Astrocyte of the spinal cord (primary cell): ENCODE results near the gene PRSS22.

Experiments
- DNase-seq: peaks from one replicate; pipeline ENCODE4 v3.0.0; 2011; ENCODE audit warnings: low read depth, low spot score
- H3K4me3 ChIP-seq: 2 replicates; pipeline ENCODE4 v1.5.1; 2011; ENCODE audit warnings: low read depth, mild to moderate bottlenecking, low read length, moderate library complexity
- in situ Hi-C: cut with HindIII; loops from 2 replicates; pipeline ENCODE4 v1.10.0; 2017; ENCODE audit warnings: low sequenced_read_pairs
- TF ChIP-seq, protein P1 (sequence below): IDR thresholded peaks from 2 replicates; pipeline ENCODE4 v1.5.1; 2012; ENCODE audit warnings: low read depth, mild to moderate bottlenecking, low read length, inconsistent platforms

PRSS22 gene

DNA sequence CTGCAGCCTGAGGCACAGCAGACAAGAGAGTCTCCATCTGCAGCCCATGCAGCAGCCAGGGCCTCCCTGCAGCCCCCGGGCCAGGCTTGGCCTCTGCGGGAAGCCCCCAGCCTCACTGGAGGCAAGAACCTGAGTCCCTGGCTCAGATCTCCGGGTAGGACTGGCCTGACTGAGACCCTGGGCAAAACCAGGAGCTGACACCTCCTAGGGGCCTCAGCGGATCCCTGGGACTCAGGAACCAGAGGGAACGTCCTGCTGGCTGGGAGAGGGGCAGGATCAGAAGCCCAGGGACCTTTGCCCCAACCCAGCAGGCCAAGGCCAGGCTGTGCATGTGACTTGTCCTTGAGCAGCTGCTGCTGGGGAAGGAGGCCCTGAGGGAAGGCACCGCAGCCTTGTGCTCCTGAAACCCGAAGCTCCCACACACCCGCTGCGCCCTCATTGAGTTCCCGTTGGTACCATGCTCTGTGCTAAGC is 42.6 kb downstream of the PRSS22 start:
- no peak overlapping the region for H3K4me3 ChIP-seq
- DNase-seq, result no peak
- in situ Hi-C loops, result no loop called here
- TF ChIP-seq, protein P1, sequence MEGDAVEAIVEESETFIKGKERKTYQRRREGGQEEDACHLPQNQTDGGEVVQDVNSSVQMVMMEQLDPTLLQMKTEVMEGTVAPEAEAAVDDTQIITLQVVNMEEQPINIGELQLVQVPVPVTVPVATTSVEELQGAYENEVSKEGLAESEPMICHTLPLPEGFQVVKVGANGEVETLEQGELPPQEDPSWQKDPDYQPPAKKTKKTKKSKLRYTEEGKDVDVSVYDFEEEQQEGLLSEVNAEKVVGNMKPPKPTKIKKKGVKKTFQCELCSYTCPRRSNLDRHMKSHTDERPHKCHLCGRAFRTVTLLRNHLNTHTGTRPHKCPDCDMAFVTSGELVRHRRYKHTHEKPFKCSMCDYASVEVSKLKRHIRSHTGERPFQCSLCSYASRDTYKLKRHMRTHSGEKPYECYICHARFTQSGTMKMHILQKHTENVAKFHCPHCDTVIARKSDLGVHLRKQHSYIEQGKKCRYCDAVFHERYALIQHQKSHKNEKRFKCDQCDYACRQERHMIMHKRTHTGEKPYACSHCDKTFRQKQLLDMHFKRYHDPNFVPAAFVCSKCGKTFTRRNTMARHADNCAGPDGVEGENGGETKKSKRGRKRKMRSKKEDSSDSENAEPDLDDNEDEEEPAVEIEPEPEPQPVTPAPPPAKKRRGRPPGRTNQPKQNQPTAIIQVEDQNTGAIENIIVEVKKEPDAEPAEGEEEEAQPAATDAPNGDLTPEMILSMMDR, result no peak

DNA sequence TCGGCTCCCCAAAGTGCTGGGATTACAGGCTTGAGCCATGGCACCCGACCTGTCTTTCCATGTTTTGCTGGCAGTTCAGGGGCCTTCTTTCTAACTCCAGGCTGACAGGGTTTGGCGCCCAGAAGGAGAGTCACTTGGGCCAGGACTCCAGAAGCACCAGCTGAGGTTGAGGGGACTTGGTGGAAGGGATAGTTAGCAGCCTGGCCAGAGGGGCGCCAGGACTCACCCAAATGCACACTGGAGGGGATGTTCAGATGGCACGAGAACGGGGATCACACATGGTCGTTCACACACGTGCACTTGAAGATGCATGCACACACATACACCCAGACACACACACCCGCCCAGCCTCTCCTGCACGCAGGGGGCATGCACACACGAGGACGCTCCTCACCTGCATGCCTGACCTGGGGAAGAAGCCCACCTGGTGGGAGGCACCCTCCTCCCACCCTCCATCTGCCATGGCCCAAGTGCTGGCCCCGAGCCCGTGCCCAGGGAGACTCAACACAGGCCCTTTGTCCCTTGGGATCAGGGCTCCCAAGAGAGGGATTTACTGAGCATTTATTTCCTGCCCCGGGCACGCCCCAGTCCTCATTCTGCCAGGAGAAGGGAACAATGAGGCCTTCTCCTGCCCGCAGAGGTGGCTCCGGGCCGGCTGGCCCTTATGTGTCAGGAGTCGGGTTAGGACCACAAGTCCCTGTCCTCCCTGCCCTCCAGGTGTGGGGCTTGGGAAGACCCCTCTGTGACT is 43.2 kb downstream of the PRSS22 start:
- no peak for DNase-seq
- TF ChIP-seq, protein P1, result no peak
- H3K4me3 ChIP-seq, result no peak overlapping the region
- in situ Hi-C loops, result no loop called here

DNA sequence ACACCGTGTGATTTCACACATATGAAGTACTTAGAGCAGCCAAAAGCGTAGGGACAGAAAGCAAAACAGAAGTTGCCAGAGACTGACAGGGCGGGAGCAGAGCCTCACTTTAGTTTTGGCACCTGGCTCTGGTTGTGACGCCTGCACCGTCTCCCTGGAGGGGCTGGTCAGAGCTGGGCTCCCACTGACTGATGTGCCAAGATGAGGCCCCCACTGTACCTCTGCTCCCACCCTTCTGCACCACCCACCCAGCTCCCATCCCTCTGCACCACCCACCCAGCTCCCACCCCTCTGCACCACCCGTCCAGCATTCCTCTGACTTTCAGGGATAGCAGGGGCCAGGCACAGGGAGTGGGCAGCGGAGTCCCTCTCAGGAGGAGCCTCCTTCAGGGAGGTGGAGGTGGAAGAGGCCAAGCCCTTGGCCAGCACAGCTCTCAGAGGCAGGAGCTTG is 44.2 kb downstream of the PRSS22 start:
- TF ChIP-seq, protein P1, result no peak
- H3K4me3 ChIP-seq, result no peak overlapping the region
- in situ Hi-C loops, result no loop called here
- DNase-seq, result no peak

DNA sequence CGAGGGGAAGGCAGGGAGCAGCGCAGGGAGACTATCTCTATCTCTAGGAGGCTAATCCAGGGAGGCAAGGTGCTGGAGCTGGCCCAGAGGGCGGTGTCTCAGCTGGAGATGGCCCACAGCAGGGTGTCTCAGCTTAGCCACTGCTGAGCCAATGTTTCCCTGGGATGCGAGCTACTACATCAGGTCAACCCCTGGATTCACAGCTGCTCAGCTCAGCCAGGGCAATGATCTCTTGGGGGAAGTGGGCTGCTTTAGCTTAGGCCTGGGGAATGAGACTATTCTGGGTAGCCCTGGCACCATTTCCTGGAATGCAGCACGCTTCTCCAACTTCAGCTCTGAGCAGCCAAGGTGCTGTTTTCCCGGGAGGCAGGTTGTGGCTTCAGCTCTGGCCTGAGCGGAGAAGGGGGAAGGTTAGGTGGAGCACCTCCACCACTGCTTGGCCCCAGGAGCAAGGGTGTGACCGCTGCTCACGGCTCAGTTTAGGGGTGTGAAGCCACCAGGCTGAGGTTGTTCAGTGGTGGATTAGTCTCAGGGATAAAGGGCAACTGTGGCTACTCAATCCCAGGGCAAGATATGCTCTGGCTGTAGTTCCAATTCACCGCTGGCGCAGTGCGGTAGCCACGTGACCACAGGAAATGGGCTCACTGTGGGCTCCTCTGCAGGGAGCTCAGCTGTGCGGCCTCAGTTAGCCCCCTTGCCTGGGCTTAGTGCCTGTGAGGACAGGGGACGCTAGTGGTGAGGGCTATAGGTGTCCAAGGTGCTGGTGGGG is 46.1 kb downstream of the PRSS22 start:
- no peak for DNase-seq
- TF ChIP-seq, protein P1, result no peak
- H3K4me3 ChIP-seq, result no peak overlapping the region
- in situ Hi-C loops, result no loop called here

DNA sequence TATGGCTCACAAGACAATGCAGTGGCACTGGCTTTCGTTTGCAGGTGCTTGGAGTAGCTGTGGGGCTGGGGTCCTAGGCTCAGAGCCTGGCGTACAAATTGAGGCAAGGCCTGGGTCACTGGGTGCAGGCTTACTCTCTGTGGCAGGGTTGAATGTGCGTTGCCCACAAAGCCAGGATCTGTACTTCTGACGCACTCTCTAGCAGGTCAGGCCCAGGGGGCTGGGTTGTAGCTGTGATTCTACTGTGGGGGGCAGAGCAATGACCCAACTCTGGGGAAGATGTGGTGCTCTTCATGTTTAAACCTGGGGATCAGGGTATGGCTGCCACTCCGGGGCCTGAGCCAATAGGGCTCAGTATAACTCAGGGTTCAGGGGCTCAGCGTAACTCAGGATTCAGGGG is 47.3 kb downstream of the PRSS22 start:
- no peak for DNase-seq
- in situ Hi-C loops, result no loop called here
- H3K4me3 ChIP-seq, result no peak overlapping the region
- TF ChIP-seq, protein P1, result no peak

DNA sequence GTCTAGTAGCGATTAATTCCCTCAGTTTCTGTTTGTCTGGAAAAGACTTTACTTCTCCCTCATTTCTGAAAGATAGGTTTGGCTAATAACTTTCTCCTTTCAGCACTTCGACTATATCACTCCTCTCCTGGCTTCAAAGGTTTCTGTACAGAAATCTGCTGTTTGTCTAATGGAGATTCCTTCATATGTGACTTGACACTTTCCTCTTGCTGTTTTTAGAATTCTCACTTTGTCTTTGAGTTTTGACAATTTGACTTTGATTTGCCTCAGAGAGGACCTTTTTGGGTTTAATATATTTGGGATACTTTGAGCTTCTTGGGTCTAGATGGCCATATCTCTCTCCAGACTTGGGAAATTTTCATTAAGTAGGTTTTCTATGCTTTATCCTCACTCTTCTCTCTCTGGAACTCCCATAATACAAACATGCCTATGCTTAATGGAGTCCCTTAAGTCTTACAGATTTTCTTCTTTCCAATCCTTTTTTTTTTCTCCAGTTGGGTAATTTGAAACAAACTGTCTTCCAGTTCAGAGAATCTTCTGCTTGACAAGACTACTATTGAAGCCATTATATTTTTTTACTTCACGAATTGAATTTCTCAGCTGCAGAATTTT is 48.7 kb downstream of the PRSS22 start:
- DNase-seq, result no peak
- in situ Hi-C loops, result no loop called here
- TF ChIP-seq, protein P1, result no peak
- no peak overlapping the region for H3K4me3 ChIP-seq
